ENCODE results near the gene CCDC106.

- TF ChIP-seq CTCF (conservative IDR thresholded peaks at IDR 0.05; ENCODE audit: low read length) (no peak), EZH2phosphoT487 (IDR thresholded peaks at IDR 0.05; ENCODE audit: borderline replicate concordance, low read depth, low read length) (no peak)
These were observed 5.6 kb upstream of the CCDC106 start for GRCh38 chr19:55642153-55643002.

Measured in OCI-LY7 (cell line).